NCI-H1694 treated with DMSO at 0.1 percent for 48 hours (cell line): ENCODE measurements around the gene DDX39A.
A peak's percentile ranks its signal among the peaks of the same experiment; 100 is the strongest.
"Not testable (repeated sequence)": the region's sequence is repeated elsewhere in the genome, so short reads cannot be mapped to it uniquely, and the experiment has no call there.

Source experiments
- DNase-seq: peaks from one replicate; lab custom pipeline; 2025; lab: John Stamatoyannopoulos, UW

Gene DDX39A

DNA sequence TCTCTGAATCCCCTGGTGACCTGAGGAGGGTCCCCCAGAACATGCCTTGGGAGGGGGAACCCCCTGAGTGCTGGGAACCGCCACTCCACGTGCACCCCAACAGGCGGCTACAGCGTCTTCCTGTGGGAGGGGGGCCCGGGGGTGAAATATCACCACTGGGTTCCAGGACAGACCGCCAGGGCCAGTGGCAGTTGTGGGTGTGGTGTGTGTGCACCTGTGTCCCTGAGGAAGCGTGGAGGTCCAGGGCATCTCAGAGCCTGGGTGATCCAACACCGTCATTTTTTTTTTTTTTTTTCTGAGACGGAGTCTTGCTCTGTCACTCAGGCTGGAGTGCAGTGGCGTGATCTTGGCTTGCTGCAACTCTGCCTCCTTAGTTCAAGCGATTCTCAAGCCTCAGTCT, 33.6 kb downstream of the DDX39A start:
- DNase-seq: no peak

GRCh38 chr19:14383661-14384555, 35.2 kb downstream of the DDX39A start:
- DNase-seq: peak; percentile 29

- no peak for DNase-seq
These were observed 37.3 kb downstream of the DDX39A start for GRCh38 chr19:14381689-14382474.

DNA sequence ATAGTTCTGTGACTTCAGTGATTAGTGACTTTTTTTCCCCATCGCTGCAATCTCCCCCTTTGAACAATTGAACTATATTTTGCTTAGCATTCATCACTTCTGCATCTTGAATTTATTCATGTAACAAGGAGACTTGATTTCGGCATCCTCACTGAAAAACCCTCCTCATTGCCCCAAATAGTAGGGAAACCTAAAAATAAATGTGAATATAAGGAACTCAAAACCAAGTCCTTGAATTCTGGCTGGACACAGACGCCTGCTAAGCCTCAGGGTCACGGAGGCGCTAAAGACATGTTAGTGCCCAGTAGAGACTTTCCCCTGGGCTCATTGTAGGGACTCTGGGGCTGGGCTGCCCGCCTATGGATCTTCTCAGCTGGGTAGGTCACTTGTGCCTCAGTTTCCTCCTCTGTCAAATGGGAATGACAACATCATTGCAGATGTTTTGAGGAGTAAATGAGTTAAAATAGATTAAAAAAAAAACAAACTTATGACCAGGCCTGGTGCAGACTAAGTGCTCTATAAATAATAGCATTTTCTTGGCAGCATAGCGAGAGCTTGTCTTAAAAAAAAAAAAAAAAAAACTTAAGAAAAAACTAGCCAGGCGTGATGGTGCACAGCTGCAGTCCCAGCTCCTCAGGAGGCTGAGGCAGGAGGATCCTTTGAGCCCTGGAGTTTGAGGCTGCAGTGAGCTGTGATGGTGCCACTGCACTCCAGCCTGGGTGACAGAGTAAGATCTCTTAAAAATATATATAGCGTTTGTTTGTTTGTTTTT, 39.7 kb downstream of the DDX39A start:
- DNase-seq: no peak

GRCh38 chr19:14378890-14379289, 40.3 kb downstream of the DDX39A start:
- no peak for DNase-seq

- no peak for DNase-seq
These were observed 41.2 kb downstream of the DDX39A start for GRCh38 chr19:14377883-14378328.

DNA sequence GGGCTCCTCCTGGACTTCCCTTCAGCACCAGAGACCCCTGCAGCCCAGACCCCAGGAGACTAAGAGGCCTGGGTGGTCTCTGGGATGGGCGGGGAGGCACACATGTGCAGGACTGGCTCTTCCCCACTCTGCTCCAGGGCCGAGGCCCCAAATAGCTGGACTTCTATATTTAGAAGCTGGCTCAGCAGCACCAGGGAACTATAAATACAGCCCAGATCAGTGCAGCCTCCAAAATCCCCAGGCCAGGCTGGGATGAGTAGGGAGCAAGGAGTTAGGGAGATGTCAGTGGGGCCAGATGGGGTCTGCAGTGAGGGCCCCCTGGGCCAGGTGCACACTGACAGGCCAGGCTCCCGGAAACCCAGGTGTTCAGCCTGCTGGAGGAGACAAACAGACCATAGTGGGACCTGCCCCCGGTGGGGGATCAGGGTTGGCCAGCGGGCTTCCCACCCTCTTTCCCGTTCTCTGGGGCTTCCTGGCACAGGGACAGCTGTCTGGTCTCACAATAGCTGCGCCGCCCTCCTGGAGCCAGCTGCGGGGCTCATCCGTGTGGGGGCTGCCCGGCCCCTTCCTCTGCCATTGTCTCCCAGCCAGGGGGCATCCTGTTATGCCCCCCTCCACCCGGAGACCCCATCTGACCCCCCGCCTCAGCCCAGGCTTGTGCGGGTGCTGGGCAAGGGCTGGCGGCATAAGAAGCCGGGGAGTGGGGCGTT, 43.4 kb downstream of the DDX39A start:
- no peak for DNase-seq

DNA sequence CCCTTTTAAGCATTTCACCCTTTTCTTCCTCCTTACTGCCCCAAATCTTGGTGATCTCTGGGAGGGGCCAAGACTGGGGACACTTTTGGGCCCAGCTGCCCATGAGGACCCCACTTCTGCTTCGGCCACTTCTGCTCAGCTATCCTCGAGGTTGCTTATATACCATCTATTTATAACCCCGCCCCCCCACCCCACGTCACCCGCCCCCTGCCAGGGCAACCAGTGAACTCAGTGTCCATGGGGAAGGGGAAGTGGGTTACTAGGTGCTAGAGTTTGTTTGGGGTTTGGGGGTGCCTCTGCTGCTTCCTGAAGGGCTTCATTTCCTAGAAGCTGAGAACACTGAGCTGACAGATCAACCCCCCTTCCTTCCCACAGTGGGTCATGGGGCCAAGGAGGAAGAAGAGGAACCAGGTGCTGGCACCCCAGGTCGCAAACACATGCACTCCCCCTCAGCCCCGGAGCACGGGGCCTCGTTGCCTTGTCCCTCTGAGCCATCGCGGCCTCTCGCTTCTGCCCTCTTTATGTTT, 44.0 kb downstream of the DDX39A start:
- no peak for DNase-seq

DNA sequence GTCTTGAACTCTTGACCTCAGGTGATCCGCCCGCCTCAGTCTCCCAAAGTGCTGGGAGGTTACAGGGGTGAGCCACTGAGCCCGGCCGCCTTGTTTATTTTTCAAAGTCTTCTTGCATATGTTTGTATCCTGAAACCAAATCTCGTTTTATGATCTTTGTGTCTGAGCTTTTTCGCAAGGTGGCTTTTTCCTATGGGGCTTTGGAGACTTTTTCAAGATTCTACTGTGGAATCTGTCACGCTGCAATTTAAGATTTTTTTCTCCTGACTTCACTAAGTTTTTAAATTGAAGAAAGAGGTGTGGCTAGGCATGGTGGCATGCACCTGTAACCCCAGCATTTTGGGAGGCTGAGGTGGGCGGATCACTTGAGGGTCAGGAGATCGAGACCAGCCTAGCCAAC, 44.8 kb downstream of the DDX39A start:
- DNase-seq: not testable (repeated sequence)

DNA sequence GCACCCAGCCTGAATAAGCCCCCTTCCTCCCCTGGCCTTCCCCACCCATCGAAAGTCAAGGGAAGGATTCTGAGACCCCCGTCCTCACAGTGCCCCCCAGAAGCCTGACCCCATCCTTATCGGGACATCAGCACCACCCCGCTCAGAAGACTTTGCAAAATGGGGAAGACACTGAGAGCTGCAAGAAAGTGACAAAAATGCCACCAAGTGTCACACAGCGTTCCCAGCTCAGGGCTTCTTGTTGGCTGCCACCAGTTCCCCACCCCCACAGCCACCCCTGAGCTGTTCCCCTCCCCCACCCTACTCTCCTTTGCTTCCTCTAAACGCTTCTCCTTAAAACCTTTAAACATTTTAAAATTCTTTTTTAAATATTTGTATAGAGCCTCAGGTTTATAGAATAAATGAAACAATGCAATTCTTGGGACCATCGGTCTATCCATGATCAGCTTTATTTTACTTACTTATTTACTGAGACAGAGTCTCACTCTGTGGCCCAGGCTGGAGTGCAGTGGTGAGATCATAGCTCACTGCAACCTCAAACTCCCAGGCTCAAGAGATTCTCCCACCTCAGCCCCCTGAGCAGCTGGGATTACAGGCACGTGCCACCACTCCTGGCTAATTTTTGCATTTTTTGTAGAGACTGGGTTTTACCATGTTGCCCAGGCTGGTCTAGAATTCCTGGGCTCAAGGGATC, 46.6 kb downstream of the DDX39A start:
- DNase-seq: not testable (repeated sequence)

DNA sequence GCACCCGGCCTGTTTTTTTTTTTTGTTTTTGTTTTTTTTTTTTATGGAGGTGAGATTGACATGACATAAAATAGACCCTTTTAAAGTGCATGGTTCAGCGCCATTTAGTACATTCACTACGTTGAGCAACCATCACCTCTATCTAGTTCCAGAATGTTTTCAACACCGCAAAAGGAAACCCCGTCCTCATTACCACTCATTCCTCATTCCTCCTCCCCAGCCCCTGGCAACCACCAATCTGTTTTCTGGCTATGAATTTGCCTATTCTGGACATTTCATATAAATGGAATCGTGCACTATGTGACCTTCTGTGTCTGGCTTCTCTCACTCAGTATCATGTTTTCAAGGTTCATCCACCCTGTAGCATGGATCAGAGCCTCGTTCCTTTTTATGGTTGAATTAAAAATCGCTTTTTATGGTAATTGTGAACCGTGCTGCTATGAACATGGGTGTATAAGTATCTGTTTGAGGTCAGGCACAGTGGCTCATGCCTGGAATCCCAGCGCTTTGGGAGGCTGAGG, 47.8 kb downstream of the DDX39A start:
- DNase-seq: no peak

GRCh38 chr19:14370940-14371280, 48.2 kb downstream of the DDX39A start:
- DNase-seq: no peak

- DNase-seq: no peak
These were observed 48.8 kb downstream of the DDX39A start for GRCh38 chr19:14370169-14370939.

DNA sequence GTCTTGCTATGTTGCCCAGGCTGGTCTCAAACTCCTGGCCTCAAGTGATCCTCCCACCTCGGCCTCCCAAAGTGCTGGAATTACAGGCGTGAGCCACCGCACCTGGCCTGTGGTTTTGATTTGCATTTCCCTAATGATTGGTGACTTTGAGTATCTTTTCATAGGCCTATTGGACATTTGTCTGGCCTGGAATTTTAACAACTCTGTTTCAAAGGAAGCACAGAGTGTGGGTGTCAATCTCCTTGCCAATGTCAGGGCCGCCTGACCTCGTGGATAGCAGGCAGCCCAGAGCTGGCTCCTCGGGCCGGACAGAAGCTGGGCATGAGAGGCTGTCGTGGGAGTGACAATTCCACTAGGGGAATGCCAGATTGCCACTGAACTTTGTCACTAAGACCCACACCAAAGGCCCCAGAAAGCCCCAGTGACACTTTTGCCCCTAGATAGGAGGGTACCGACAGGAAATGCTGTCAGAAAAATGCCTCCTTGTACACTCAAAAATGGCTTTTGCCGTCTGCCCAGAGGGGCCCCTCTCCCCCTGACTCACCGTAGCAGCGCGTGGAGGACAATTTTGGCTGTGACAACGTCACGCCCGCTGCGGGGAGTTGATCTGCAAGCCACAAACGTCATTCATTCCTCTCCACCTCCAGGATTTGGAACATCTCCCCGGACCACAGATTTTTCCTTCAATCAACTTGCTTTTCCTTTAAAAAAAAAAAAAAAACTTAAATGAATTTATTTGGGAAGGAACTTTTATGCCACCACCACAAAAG, 49.6 kb downstream of the DDX39A start:
- no peak for DNase-seq

GRCh38 chr19:14368011-14368513, 51.1 kb downstream of the DDX39A start:
- DNase-seq: no peak

GRCh38 chr19:14367016-14367415, 52.1 kb downstream of the DDX39A start:
- no peak for DNase-seq

- DNase-seq: peak; percentile 23
These were observed 52.6 kb downstream of the DDX39A start for GRCh38 chr19:14366529-14366928.

- not testable (repeated sequence) for DNase-seq
These were observed 55.1 kb downstream of the DDX39A start for GRCh38 chr19:14364098-14364443.
